H1 (cell line): ENCODE data around the gene EPB41L2. TPM values are rescaled to one million over a fixed set of nuclear protein-coding genes. Genes with fewer than 3 reads are reported as not detected.

Experiments used
- CTCF ChIA-PET: fragments of 300-600 bp; sonication (Branson Sonifier 250); formaldehyde crosslinking; loops from one replicate; lab custom pipeline; 2021; ENCODE audit not compliant: partially characterized antibody; lab: Charles Lee
- POLR2A ChIA-PET: fragments of 300-600 bp; sonication (Branson Sonifier 250); formaldehyde crosslinking; loops from one replicate; lab custom pipeline; 2021; ENCODE audit warnings: inconsistent platforms; ENCODE audit not compliant: partially characterized antibody; lab: Charles Lee
- DNase-seq, 2 experiments: peaks; one replicate each; pipeline versions ENCODE4 v3.0.0 to v3.0.0-alpha.2; 2010 to 2022; ENCODE audit warnings: low spot score in 2 of 2, low read depth in 1 of 2, mixed read lengths in 1 of 2
- FAIRE-seq: peaks from 2 replicates; lab custom pipeline; 2011; peaks lifted over from hg19 to GRCh38; lab: Jason Lieb, UNC
- H2AFZ ChIP-seq: 2 replicates; pipeline ENCODE4 v1.8.1; 2012; ENCODE audit warnings: low read length, inconsistent platforms
- H2AK5ac ChIP-seq: 2 replicates; pipeline ENCODE4 v1.6.1; 2013; ENCODE audit warnings: low read depth, low read length
- H2BK120ac ChIP-seq: replicated peaks from 2 replicates; pipeline ENCODE3; 2013; ENCODE audit warnings: low read depth, low read length, inconsistent platforms
- H2BK12ac ChIP-seq: 2 replicates; pipeline ENCODE4 v1.6.1; 2013; ENCODE audit warnings: low read depth, low read length
- H2BK15ac ChIP-seq: 2 replicates; pipeline ENCODE4 v1.6.1; 2013; ENCODE audit warnings: low read length
- H2BK20ac ChIP-seq: 2 replicates; pipeline ENCODE4 v1.6.1; 2013; ENCODE audit warnings: low read length
- H2BK5ac ChIP-seq: 2 replicates; pipeline ENCODE4 v1.6.1; 2013; ENCODE audit warnings: low read depth, low read length
- H3K14ac ChIP-seq: 2 replicates; pipeline ENCODE4 v1.6.1; 2013; ENCODE audit warnings: inconsistent platforms; ENCODE audit not compliant: insufficient read length
- H3K18ac ChIP-seq: 2 replicates; pipeline ENCODE4 v1.6.1; 2013; ENCODE audit warnings: low read length; ENCODE audit errors: extremely low read depth
- H3K23ac ChIP-seq: 2 replicates; pipeline ENCODE4 v1.6.1; 2013; ENCODE audit warnings: inconsistent platforms; ENCODE audit not compliant: insufficient read length
- H3K23me2 ChIP-seq: 2 replicates; pipeline ENCODE4 v1.6.1; 2013; ENCODE audit warnings: low read depth, low read length
- H3K27ac ChIP-seq: 2 replicates; pipeline ENCODE4 v1.6.1; 2011; ENCODE audit warnings: low read depth, low read length, inconsistent platforms
- H3K27me3 ChIP-seq, 4 experiments: replicated peaks in 1 of 4; 1 replicate in 1 of 4; 2 replicates in 3 of 4; pipeline versions ENCODE4 v1.6.1 to v1.8.1; 2011 to 2013; ENCODE audit warnings: low read length in 3 of 4, mild to moderate bottlenecking in 3 of 4, inconsistent platforms in 2 of 4, mixed read lengths in 2 of 4, moderate library complexity in 1 of 4; ENCODE audit not compliant: control insufficient read depth in 3 of 4, insufficient read depth in 3 of 4; ENCODE audit errors: extremely low read depth in 1 of 4
- H3K36me3 ChIP-seq, 4 experiments: 2 replicates each; pipeline versions ENCODE4 v1.6.1 to v1.8.1; 2011 to 2013; ENCODE audit warnings: mild to moderate bottlenecking in 4 of 4, low read length in 3 of 4, moderate library complexity in 2 of 4, control low read depth in 1 of 4, inconsistent platforms in 1 of 4; ENCODE audit not compliant: insufficient read depth in 4 of 4, control insufficient read depth in 2 of 4
- H3K4ac ChIP-seq: replicated peaks from 2 replicates; pipeline ENCODE3; 2013; ENCODE audit warnings: low read length, low read depth, mixed read lengths, inconsistent platforms; ENCODE audit not compliant: insufficient read length
- H3K4me1 ChIP-seq, 4 experiments: replicated peaks in 1 of 4; 1 replicate in 1 of 4; 2 replicates in 3 of 4; pipeline versions ENCODE4 v1.6.1 to v1.8.1; 2011 to 2013; ENCODE audit warnings: low read length in 3 of 4, inconsistent platforms in 2 of 4, mixed read lengths in 1 of 4; ENCODE audit not compliant: insufficient read depth in 4 of 4, control insufficient read depth in 3 of 4
- H3K4me2 ChIP-seq, 2 experiments: 2 replicates each; pipeline versions ENCODE4 v1.6.1 to v1.8.1; 2011 to 2013; ENCODE audit warnings: low read depth in 2 of 2, low read length in 2 of 2, control low read depth in 1 of 2, inconsistent platforms in 1 of 2, mild to moderate bottlenecking in 1 of 2; ENCODE audit not compliant: insufficient read depth in 1 of 2
- H3K4me3 ChIP-seq, 4 experiments: fragments of 200-600, 300-600 bp in 1 of 4; sonication (generic), shearing (Covaris generic), sonication (Bioruptor Twin) in 1 of 4; 2 replicates each; pipeline versions ENCODE4 v1.5.1 to v1.8.1; 2011 to 2016; ENCODE audit warnings: low read length in 4 of 4, low read depth in 3 of 4, control low read depth in 2 of 4, inconsistent platforms in 2 of 4, mild to moderate bottlenecking in 2 of 4, mixed read lengths in 1 of 4, moderate library complexity in 1 of 4; ENCODE audit not compliant: insufficient read depth in 2 of 4; ENCODE audit errors: extremely low read depth in 1 of 4
- H3K56ac ChIP-seq: replicated peaks from 2 replicates; pipeline ENCODE3; 2013; ENCODE audit warnings: low read depth, mild to moderate bottlenecking, mixed read lengths, low read length, inconsistent platforms; ENCODE audit not compliant: insufficient read length
- H3K79me1 ChIP-seq: 2 replicates; pipeline ENCODE4 v1.6.1; 2013; ENCODE audit warnings: low read depth, low read length, control low read depth
- H3K79me2 ChIP-seq, 2 experiments: 2 replicates each; pipeline versions ENCODE4 v1.6.1 to v1.8.1; 2012 to 2013; ENCODE audit warnings: low read length in 2 of 2, mild to moderate bottlenecking in 2 of 2, inconsistent platforms in 1 of 2; ENCODE audit not compliant: insufficient read depth in 2 of 2, control insufficient read depth in 1 of 2
- H3K9ac ChIP-seq, 4 experiments: replicated peaks in 1 of 4; 1 replicate in 1 of 4; 2 replicates in 3 of 4; pipeline versions ENCODE4 v1.6.1 to v1.8.1; 2011 to 2013; ENCODE audit warnings: low read depth in 3 of 4, low read length in 3 of 4, control low read depth in 2 of 4, mild to moderate bottlenecking in 2 of 4, moderate library complexity in 2 of 4, inconsistent platforms in 1 of 4; ENCODE audit errors: extremely low read depth in 1 of 4
- H3K9me3 ChIP-seq, 2 experiments: 2 replicates each; pipeline versions ENCODE4 v1.6.1 to v1.8.1; 2012 to 2013; ENCODE audit warnings: mild to moderate bottlenecking in 2 of 2, moderate library complexity in 2 of 2, control low read depth in 1 of 2, inconsistent platforms in 1 of 2, low read depth in 1 of 2, low read length in 1 of 2, mixed read lengths in 1 of 2; ENCODE audit not compliant: insufficient read depth in 2 of 2
- H4K20me1 ChIP-seq, 2 experiments: replicated peaks in 1 of 2; 2 replicates each; pipeline versions ENCODE3 to v1.8.1; 2011 to 2013; ENCODE audit warnings: inconsistent platforms in 2 of 2, low read length in 2 of 2, mild to moderate bottlenecking in 1 of 2; ENCODE audit not compliant: insufficient read depth in 2 of 2, control insufficient read depth in 1 of 2
- H4K5ac ChIP-seq: 2 replicates; pipeline ENCODE4 v1.6.1; 2013; ENCODE audit warnings: low read length, low read depth, mixed read lengths, inconsistent platforms; ENCODE audit not compliant: insufficient read length
- H4K8ac ChIP-seq: 2 replicates; pipeline ENCODE4 v1.8.0; 2013; ENCODE audit warnings: mild to moderate bottlenecking, moderate library complexity, low read length, inconsistent platforms; ENCODE audit not compliant: insufficient read depth; ENCODE audit errors: extremely low read depth
- H4K91ac ChIP-seq: replicated peaks from 2 replicates; pipeline ENCODE3; 2013; ENCODE audit warnings: low read length, mixed read lengths, inconsistent platforms; ENCODE audit not compliant: insufficient read length
- ASH2L ChIP-seq: fragments of 200-600, 300-600 bp; sonication (generic); IDR thresholded peaks from one replicate; pipeline ENCODE4 v1.7.1; 2017; ENCODE audit warnings: low read length
- ATF2 ChIP-seq: IDR thresholded peaks from 2 replicates; pipeline ENCODE4 v1.6.1; 2012; ENCODE audit warnings: low read length, inconsistent platforms
- EGR1 ChIP-seq: IDR thresholded peaks from 2 replicates; pipeline ENCODE4 v1.6.1; 2011; ENCODE audit warnings: low read depth, low read length, borderline replicate concordance
- EP300 ChIP-seq, 2 experiments: IDR thresholded peaks; 1 replicate in 1 of 2; 2 replicates in 1 of 2; pipeline ENCODE4 v1.6.1; 2011 to 2012; ENCODE audit warnings: low read depth in 2 of 2, low read length in 2 of 2, mild to moderate bottlenecking in 2 of 2, borderline replicate concordance in 1 of 2, inconsistent platforms in 1 of 2, moderate library complexity in 1 of 2
- GTF2F1 ChIP-seq: IDR thresholded peaks from 2 replicates; pipeline ENCODE4 v1.6.1; 2012; ENCODE audit warnings: low read depth, low read length, improper control_type of control experiment, borderline replicate concordance
- HDAC6 ChIP-seq: IDR thresholded peaks from one replicate; pipeline ENCODE4 v1.7.1; 2012; ENCODE audit warnings: low read depth, mild to moderate bottlenecking, inconsistent platforms, low read length, moderate library complexity
- JUND ChIP-seq: IDR thresholded peaks from 2 replicates; pipeline ENCODE4 v1.6.1; 2011; ENCODE audit warnings: mild to moderate bottlenecking, improper control_type of control experiment, low read length
- MAX ChIP-seq: IDR thresholded peaks from 2 replicates; pipeline ENCODE4 v1.6.1; 2012; ENCODE audit warnings: inconsistent platforms
- NANOG ChIP-seq: IDR thresholded peaks from 2 replicates; pipeline ENCODE4 v1.6.1; 2011; ENCODE audit warnings: low read length, low read depth, mild to moderate bottlenecking, inconsistent platforms; ENCODE audit not compliant: insufficient read depth, poor library complexity, severe bottlenecking
- RXRA ChIP-seq: IDR thresholded peaks from 2 replicates; pipeline ENCODE4 v1.6.1; 2011; ENCODE audit warnings: low read depth, mild to moderate bottlenecking, low read length, moderate library complexity; ENCODE audit not compliant: insufficient read depth
- SIX5 ChIP-seq: IDR thresholded peaks from 2 replicates; pipeline ENCODE4 v1.6.1; 2011; ENCODE audit warnings: mild to moderate bottlenecking, low read depth, low read length
- SRF ChIP-seq: IDR thresholded peaks from 2 replicates; pipeline ENCODE4 v1.6.1; 2011; ENCODE audit warnings: mild to moderate bottlenecking, low read depth, low read length, moderate library complexity
- WGBS, 2 experiments: shearing (Covaris generic) in 1 of 2; methylation state at CpG; one replicate each; pipeline versions ENCODE4 v1.1.6 to v1.1.7; 2013 to 2015; ENCODE audit warnings: low lambda C conversion rate in 2 of 2, mixed read lengths in 2 of 2, inconsistent platforms in 1 of 2, low coverage in 1 of 2, missing lambda C conversion rate in 1 of 2; ENCODE audit not compliant: insufficient replicate concordance in 2 of 2, insufficient coverage in 1 of 2, insufficient read length in 1 of 2; ENCODE audit errors: extremely low coverage in 1 of 2, missing lambda C conversion rate in 1 of 2; 5-methylcytosine and 5-hydroxymethylcytosine counted together
- polyA plus RNA-seq, 7 experiments: library from polyadenylated mRNA; depleted of rRNA in 3 of 7; stranded (reverse) in 5 of 7; unstranded in 2 of 7; fragments of >200 nt in 5 of 7; fragments of 200-250 nt in 2 of 7; gene quantifications; 1 replicate in 5 of 7; 2 replicates in 1 of 7; 4 replicates in 1 of 7; pipeline versions ENCODE4 v1.2.1 to v1.2.3, GENCODE V29; 2011 to 2013; ENCODE audit warnings: missing spikeins in 2 of 7, mixed read lengths in 2 of 7
- total RNA-seq: library from RNA; stranded (reverse); fragmentation: NEBNext Ultra II Directional; extraction: Animal tissue kit (Norgen Biotek cat#: 25700); gene quantifications from 2 replicates; pipeline ENCODE4 v1.2.1, GENCODE V29; 2021

EPB41L2 gene
- total and polyA plus RNA-seq, 2 of the 8 experiments (the other 6 are each of a cell fraction or from before 2014, with no cell fraction given): 22.5 to 123 TPM

GRCh38 chr6:131082335-131082734 is 19.3 kb upstream of the EPB41L2 start:
- Histone ChIP-seq H3K56ac (no peak overlapping the region), H3K9ac (no peak overlapping the region), H3K18ac (no peak overlapping the region), H3K4ac (no peak overlapping the region), H3K27ac (no peak overlapping the region), H3K4me2 (no peak overlapping the region), H3K4me1 (no peaks in the 10 kb centered on the region; a peak in 1 of 7 replicates), H2BK5ac (no peak overlapping the region), H3K79me1 (no peaks in the 10 kb centered on the region), H4K91ac (no peak overlapping the region), H2BK20ac (no peak overlapping the region), H3K36me3 (no peaks in the 10 kb centered on the region), H2AK5ac (no peak overlapping the region), H2BK12ac (no peak overlapping the region), H3K79me2 (no peaks in the 10 kb centered on the region), H4K8ac (no peak overlapping the region), H3K14ac (no peak overlapping the region), H2AFZ (no peak overlapping the region), H2BK15ac (no peak overlapping the region), H4K20me1 (no peaks in the 10 kb centered on the region), H3K9me3 (peaks cover 10 to 16% of the 10 kb centered on the region in 2 experiments), H2BK120ac (no peak overlapping the region), H3K27me3 (no peaks in the 10 kb centered on the region), H3K23me2 (no peaks in the 10 kb centered on the region), H3K4me3 (no peak overlapping the region), H4K5ac (no peak overlapping the region), H3K23ac (no peak overlapping the region)
- POLR2A ChIA-PET: interaction anchor here (1.2 kb wide), 1 partner anchor 21 kb away, joined by 3 read pairs; no protein-coding TSS in a partner anchor
- DNase-seq (no peak), FAIRE-seq (no peak)
- CTCF ChIA-PET: interaction anchor here (0.6 to 1.6 kb wide), 6 partner anchors 11 to 884 kb away, joined by 3 to 6 read pairs (median 4); no protein-coding TSS in a partner anchor
- 96% methylated on average over 1 of the region's 1 CpG; no CpG with 5 or more reads in 1 of the 2 experiments for WGBS, 2 experiments
- TF ChIP-seq MAX (no peak), HDAC6 (no peak), JUND (no peak), EGR1 (no peak), ATF2 (no peak), EP300 (IDR thresholded peaks at IDR 0.05; ENCODE audit: borderline replicate concordance in 1 of 2, low read depth in 2 of 2, low read length in 2 of 2) (no peak), SIX5 (no peak), NANOG (no peak), GTF2F1 (no peak), ASH2L (no peak), SRF (no peak), RXRA (no peak)
